ENCODE measurements around the gene MYOD1. TPM values are rescaled to one million over a fixed set of nuclear protein-coding genes. Genes with fewer than 3 reads are reported as not detected.

MYOD1 gene
- total and polyA plus RNA-seq, 2 of the 13 experiments (the other 11 are each of a cell fraction or from before 2014, with no cell fraction given) = not detected

- FAIRE-seq = no peak
- no peak for DNase-seq (ENCODE audit: low spot score)
- Histone ChIP-seq H3K4me2 (ENCODE audit: low read depth, low read length) (no peak overlapping the region), H3K27me3 (ENCODE audit: control insufficient read depth in 1 of 2, insufficient read depth in 2 of 2, low read length in 2 of 2) (peaks cover 9 to 58% of the 10 kb centered on the region in 2 experiments), H4K20me1 (ENCODE audit: insufficient read depth, low read length) (no peaks in the 10 kb centered on the region), H3K36me3 (replicated peaks in 1 of 2; ENCODE audit: control insufficient read depth in 1 of 2, insufficient read depth in 2 of 2, low read length in 2 of 2) (no peaks in the 10 kb centered on the region), H3K9ac (ENCODE audit: insufficient read depth, low read depth, low read length) (no peak overlapping the region), H3K79me2 (ENCODE audit: insufficient read depth, low read length) (no peaks in the 10 kb centered on the region), H3K9me3 (ENCODE audit: low read length) (no peaks in the 10 kb centered on the region), H2AFZ (ENCODE audit: low read length) (no peak overlapping the region), H3K27ac (ENCODE audit: extremely low read length, insufficient read depth, low read length) (no peak overlapping the region), H3K4me1 (ENCODE audit: insufficient read depth, low read length) (no peaks in the 10 kb centered on the region), H3K4me3 (replicated peaks in 1 of 3; ENCODE audit: insufficient read depth in 1 of 3, low read depth in 2 of 3, low read length in 3 of 3) (no peak overlapping the region)
- in situ Hi-C loops (cut with HindIII; ENCODE audit: extremely low pct_ligation_motif_present, low pct_unique_long_range_greater_than_20kb) = no loop called here
- no TSS peak for BruUV-seq (replicated peaks)
- WGBS (ENCODE audit: low lambda C conversion rate) = 4% methylated on average over 5 of the region's 7 CpGs
- no peak for ATAC-seq
- ChIA-PET CTCF (ENCODE audit: low intra/inter-chr PET ratio, low total read pairs) (no interaction called here), POLR2A (no interaction called here)
- intact Hi-C loops (cut with micrococcal nuclease; ENCODE audit: unreplicated experiment) = no loop called here
- TF ChIP-seq ZIK1 (CRISPR knock-in tag; IDR thresholded peaks at IDR 0.05; ENCODE audit: borderline replicate concordance, low read depth) (no peak), ZFP37 (CRISPR knock-in tag; IDR thresholded peaks at IDR 0.05; ENCODE audit: borderline replicate concordance) (no peak), ZNF670 (CRISPR knock-in tag; IDR thresholded peaks at IDR 0.05; ENCODE audit: borderline replicate concordance) (no peak), SRF (IDR thresholded peaks at IDR 0.05; ENCODE audit: low read depth, low read length) (no peak), ZNF20 (CRISPR knock-in tag; IDR thresholded peaks at IDR 0.05) (no peak), GMEB1 (CRISPR knock-in tag; IDR thresholded peaks at IDR 0.05; ENCODE audit: borderline replicate concordance) (no peak), TRAFD1 (CRISPR knock-in tag; IDR thresholded peaks at IDR 0.05; ENCODE audit: borderline replicate concordance) (no peak), TAF15 (IDR thresholded peaks at IDR 0.05; ENCODE audit: low read depth, low read length, poor library complexity, severe bottlenecking) (no peak), REST (IDR thresholded peaks at IDR 0.05; ENCODE audit: borderline replicate concordance in 1 of 2, low read depth in 1 of 2, low read length in 2 of 2) (no peak)
- TF ChIP-seq, protein P1, sequence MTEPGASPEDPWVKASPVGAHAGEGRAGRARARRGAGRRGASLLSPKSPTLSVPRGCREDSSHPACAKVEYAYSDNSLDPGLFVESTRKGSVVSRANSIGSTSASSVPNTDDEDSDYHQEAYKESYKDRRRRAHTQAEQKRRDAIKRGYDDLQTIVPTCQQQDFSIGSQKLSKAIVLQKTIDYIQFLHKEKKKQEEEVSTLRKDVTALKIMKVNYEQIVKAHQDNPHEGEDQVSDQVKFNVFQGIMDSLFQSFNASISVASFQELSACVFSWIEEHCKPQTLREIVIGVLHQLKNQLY (CRISPR knock-in tag; IDR thresholded peaks at IDR 0.05) = no peak
- TF ChIP-seq, protein P2, sequence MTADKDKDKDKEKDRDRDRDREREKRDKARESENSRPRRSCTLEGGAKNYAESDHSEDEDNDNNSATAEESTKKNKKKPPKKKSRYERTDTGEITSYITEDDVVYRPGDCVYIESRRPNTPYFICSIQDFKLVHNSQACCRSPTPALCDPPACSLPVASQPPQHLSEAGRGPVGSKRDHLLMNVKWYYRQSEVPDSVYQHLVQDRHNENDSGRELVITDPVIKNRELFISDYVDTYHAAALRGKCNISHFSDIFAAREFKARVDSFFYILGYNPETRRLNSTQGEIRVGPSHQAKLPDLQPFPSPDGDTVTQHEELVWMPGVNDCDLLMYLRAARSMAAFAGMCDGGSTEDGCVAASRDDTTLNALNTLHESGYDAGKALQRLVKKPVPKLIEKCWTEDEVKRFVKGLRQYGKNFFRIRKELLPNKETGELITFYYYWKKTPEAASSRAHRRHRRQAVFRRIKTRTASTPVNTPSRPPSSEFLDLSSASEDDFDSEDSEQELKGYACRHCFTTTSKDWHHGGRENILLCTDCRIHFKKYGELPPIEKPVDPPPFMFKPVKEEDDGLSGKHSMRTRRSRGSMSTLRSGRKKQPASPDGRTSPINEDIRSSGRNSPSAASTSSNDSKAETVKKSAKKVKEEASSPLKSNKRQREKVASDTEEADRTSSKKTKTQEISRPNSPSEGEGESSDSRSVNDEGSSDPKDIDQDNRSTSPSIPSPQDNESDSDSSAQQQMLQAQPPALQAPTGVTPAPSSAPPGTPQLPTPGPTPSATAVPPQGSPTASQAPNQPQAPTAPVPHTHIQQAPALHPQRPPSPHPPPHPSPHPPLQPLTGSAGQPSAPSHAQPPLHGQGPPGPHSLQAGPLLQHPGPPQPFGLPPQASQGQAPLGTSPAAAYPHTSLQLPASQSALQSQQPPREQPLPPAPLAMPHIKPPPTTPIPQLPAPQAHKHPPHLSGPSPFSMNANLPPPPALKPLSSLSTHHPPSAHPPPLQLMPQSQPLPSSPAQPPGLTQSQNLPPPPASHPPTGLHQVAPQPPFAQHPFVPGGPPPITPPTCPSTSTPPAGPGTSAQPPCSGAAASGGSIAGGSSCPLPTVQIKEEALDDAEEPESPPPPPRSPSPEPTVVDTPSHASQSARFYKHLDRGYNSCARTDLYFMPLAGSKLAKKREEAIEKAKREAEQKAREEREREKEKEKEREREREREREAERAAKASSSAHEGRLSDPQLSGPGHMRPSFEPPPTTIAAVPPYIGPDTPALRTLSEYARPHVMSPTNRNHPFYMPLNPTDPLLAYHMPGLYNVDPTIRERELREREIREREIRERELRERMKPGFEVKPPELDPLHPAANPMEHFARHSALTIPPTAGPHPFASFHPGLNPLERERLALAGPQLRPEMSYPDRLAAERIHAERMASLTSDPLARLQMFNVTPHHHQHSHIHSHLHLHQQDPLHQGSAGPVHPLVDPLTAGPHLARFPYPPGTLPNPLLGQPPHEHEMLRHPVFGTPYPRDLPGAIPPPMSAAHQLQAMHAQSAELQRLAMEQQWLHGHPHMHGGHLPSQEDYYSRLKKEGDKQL (CRISPR knock-in tag; IDR thresholded peaks at IDR 0.05; ENCODE audit: low read depth) = no peak
Observed at GRCh38 chr11:17692931-17693330, 26.4 kb upstream of the MYOD1 start.
